ENCODE results near the gene OCA2. TPM values are rescaled to one million over a fixed set of nuclear protein-coding genes. Genes with fewer than 3 reads are reported as not detected.

OCA2 gene
- total RNA-seq, 2 donors from 2014 or later: 0.10 to 0.82 TPM

DNA sequence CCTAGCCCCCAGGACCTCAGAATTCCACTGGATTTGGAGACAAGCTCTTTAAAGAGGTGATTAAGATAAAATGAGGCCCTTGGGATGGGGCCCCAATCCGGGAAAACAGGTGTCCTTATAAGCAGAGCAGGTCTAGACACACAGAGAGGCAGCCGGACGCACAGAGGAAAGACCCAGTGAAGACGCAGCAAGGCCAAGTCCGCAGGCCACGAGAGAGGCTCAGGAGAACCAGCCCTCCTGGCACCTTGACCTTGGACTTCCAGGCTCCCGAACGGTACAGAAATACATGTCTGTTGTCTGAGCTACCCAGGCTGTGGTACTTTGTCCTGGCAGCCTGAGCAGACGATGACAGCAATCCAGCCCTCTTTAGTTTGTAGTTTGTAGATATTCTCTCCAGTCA lies 324.5 kb downstream of the OCA2 start:
- Histone ChIP-seq H3K27me3 (no peaks in the 10 kb centered on the region), H3K4me3 (no peak overlapping the region), H3K9me3 (no peaks in the 10 kb centered on the region), H3K9ac (ENCODE audit: low read depth in 2 of 2, low read length in 2 of 2) (no peak overlapping the region), H3K36me3 (no peaks in the 10 kb centered on the region), H3K4me1 (no peaks in the 10 kb centered on the region), H3K27ac (no peak overlapping the region)
- TF ChIP-seq, protein P1, sequence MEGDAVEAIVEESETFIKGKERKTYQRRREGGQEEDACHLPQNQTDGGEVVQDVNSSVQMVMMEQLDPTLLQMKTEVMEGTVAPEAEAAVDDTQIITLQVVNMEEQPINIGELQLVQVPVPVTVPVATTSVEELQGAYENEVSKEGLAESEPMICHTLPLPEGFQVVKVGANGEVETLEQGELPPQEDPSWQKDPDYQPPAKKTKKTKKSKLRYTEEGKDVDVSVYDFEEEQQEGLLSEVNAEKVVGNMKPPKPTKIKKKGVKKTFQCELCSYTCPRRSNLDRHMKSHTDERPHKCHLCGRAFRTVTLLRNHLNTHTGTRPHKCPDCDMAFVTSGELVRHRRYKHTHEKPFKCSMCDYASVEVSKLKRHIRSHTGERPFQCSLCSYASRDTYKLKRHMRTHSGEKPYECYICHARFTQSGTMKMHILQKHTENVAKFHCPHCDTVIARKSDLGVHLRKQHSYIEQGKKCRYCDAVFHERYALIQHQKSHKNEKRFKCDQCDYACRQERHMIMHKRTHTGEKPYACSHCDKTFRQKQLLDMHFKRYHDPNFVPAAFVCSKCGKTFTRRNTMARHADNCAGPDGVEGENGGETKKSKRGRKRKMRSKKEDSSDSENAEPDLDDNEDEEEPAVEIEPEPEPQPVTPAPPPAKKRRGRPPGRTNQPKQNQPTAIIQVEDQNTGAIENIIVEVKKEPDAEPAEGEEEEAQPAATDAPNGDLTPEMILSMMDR (IDR thresholded peaks at IDR 0.05): no peak
- intact Hi-C loops (cut with DNase I): no loop called here
- no peak for DNase-seq

DNA sequence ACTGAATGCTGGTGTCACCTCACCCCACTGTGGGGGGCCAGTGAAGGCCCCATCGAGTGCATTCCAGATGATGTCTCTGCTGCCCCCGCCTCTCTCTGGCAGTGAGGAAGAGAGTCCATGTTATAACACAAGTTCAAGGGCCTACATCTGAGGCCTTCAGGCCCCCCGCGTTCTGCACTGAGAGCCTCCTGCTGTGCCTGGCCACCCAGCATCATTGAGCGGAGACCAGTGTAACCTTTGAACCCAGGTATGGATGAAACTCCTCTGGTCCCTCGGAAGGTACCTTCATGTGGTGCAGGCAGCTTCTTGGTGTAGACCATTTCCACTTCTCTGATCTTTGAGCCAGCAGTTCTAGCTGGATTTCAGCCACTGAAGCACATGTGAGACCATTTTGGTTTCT lies 324.9 kb downstream of the OCA2 start:
- no peaks in the 10 kb centered on the region for H3K36me3 ChIP-seq
- no peak overlapping the region for H3K9ac ChIP-seq (ENCODE audit: low read depth in 2 of 2, low read length in 2 of 2)
- no peak for DNase-seq
- no peak overlapping the region for H3K27ac ChIP-seq
- TF ChIP-seq, protein P1 (IDR thresholded peaks at IDR 0.05): no peak
- H3K4me3 ChIP-seq: no peak overlapping the region
- no peaks in the 10 kb centered on the region for H3K27me3 ChIP-seq
- no peaks in the 10 kb centered on the region for H3K9me3 ChIP-seq
- intact Hi-C loops (cut with DNase I): no loop called here
- no peaks in the 10 kb centered on the region for H3K4me1 ChIP-seq

DNA sequence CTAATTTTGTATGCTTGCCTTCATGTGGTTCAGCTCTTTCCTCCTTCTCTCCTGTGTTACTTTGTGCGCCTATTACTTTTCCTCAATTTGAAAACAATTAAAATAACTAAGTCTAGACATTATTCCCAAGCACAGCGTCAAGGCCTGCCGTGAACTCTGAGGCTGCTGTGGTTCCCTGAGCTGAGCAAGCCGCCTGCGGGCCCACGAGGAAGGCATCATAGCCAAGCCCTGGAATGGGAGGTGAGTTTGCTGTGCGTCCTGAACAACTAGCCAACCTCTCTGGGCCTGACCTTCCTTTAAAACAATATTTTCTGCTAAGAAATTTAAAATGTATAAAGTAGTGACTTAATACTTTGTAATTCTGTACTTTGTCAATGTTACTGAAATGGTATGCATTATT lies 327.2 kb downstream of the OCA2 start:
- Histone ChIP-seq H3K27me3 (no peaks in the 10 kb centered on the region), H3K4me1 (no peaks in the 10 kb centered on the region), H3K36me3 (no peaks in the 10 kb centered on the region), H3K9me3 (no peaks in the 10 kb centered on the region), H3K27ac (no peak overlapping the region), H3K9ac (ENCODE audit: low read depth in 2 of 2, low read length in 2 of 2) (no peak overlapping the region), H3K4me3 (no peak overlapping the region)
- DNase-seq: no peak
- TF ChIP-seq, protein P1 (IDR thresholded peaks at IDR 0.05): no peak
- intact Hi-C loops (cut with DNase I): no loop called here

DNA sequence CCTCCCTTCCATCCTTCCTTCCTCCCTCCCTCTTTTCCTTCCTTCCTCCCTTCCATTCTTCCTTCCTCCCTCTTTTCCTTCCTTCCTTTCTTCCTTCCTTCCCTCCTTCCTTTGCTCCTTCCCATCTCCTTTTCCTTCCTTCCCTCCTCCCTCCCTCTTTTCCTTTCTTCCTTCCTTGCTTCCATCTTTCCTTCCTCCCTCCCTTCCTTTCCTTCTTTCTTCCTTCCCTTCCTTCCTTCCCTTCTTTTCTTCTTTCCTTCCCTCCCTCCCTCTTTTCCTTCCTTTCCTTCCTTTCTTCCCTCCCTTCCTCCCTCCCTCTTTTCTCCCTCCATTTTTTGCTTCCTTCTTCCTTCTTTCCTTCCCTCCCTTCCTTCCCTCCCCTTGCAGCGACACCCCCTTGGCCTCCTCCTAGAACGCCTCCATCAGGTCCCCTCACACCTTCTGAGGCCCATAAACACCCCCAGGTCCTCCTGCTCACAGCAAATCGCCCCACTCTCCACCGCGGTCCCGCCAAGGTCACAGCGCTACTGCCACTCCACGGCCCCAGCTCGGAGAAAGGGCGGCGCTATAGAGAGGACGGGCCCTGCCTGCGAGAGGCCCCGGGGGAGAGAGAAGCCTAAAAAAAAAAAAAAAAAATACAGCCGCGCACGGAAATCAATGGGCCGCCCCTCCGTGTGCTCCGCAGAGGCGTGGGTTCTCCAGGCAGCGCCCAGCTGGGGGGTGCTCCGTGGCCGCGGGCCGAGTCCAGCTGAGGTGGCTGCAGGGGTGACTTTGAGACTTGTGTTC lies 328.2 kb downstream of the OCA2 start:
- H3K9me3 ChIP-seq: no peaks in the 10 kb centered on the region
- H3K9ac ChIP-seq (ENCODE audit: low read depth in 2 of 2, low read length in 2 of 2): no peak overlapping the region
- TF ChIP-seq, protein P1 (IDR thresholded peaks at IDR 0.05): no peak
- no peaks in the 10 kb centered on the region for H3K36me3 ChIP-seq
- H3K27me3 ChIP-seq: no peaks in the 10 kb centered on the region
- no peaks in the 10 kb centered on the region for H3K4me1 ChIP-seq
- DNase-seq: no peak
- intact Hi-C loops (cut with DNase I): no loop called here
- no peak overlapping the region for H3K4me3 ChIP-seq
- H3K27ac ChIP-seq: no peak overlapping the region

DNA sequence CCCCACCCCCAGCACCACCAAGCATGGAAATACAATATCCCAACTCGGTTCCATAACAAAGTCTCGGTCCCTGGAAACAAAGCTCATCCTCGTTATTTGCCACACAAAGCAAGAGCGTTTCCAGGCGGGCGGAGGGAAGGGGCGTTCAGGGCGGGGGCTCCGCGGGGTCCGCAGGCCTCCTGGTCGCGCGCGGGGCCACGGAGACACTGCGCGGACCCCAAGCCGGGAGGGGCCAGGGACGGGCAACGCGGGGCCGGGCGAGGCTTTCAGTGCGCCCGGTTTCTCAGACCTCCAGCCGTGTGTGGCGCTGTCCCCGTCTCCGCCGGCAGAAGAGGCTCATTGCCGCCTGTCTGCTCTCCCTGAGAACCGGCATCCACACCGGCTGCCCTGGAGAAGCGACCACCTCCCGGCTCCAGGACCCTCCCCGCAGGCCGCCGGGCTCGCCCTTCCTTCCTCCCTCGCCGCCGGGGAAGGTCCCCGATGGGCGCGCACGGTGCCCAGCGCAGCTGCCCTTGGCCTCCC lies 329.0 kb downstream of the OCA2 start:
- H3K9me3 ChIP-seq: no peaks in the 10 kb centered on the region

More for the DNA sequence above, 329.0 kb downstream of the OCA2 start:
- H3K9ac ChIP-seq (ENCODE audit: low read depth in 2 of 2, low read length in 2 of 2): no peak overlapping the region
- no peaks in the 10 kb centered on the region for H3K36me3 ChIP-seq
- no peak overlapping the region for H3K27ac ChIP-seq
- no peaks in the 10 kb centered on the region for H3K4me1 ChIP-seq
- intact Hi-C loops (cut with DNase I): no loop called here
- no peak for DNase-seq
- no peak overlapping the region for H3K4me3 ChIP-seq
- no peaks in the 10 kb centered on the region for H3K27me3 ChIP-seq
- TF ChIP-seq, protein P1 (IDR thresholded peaks at IDR 0.05): no peak

Data from colonic mucosa (tissue), 4 donors.